OCI-LY1 (cell line): ENCODE measurements around the gene FBXW4.
A peak's percentile ranks its signal among the peaks of the same experiment; 100 is the strongest.

Source experiments
- H2AFZ ChIP-seq: fragments of 200-600 bp; sonication (generic), shearing (Covaris generic); 2 replicates; pipeline ENCODE4 v1.6.0; 2014; ENCODE audit warnings: antibody characterized with exemption, mild to moderate bottlenecking, low read length
- H3F3A ChIP-seq: fragments of 200-600 bp; sonication (generic), shearing (Covaris generic); 2 replicates; pipeline ENCODE4 v1.6.0; 2014; ENCODE audit warnings: mild to moderate bottlenecking, antibody characterized with exemption, low read length, moderate library complexity; ENCODE audit not compliant: insufficient read depth
- H3K27ac ChIP-seq: fragments of 200-600 bp; sonication (generic); 2 replicates; pipeline ENCODE4 v1.5.1; 2014; ENCODE audit warnings: low read length, mixed run types, mild to moderate bottlenecking, low read depth; ENCODE audit not compliant: poor library complexity, severe bottlenecking
- H3K27me3 ChIP-seq: fragments of 200-600 bp; sonication (generic); 2 replicates; pipeline ENCODE4 v1.6.0; 2014; ENCODE audit warnings: antibody characterized with exemption, mild to moderate bottlenecking, low read length, moderate library complexity; ENCODE audit not compliant: insufficient read depth
- H3K36me3 ChIP-seq: fragments of 200-600 bp; sonication (generic); 2 replicates; pipeline ENCODE4 v1.6.1; 2014; ENCODE audit warnings: mild to moderate bottlenecking, antibody characterized with exemption, low read length, moderate library complexity, mixed read lengths; ENCODE audit not compliant: insufficient read depth
- H3K4me1 ChIP-seq: fragments of 200-600 bp; sonication (generic); 2 replicates; pipeline ENCODE4 v1.5.1; 2014; ENCODE audit warnings: mild to moderate bottlenecking, low read length, moderate library complexity; ENCODE audit not compliant: insufficient read depth, severe bottlenecking
- H3K4me2 ChIP-seq: fragments of 200-600 bp; sonication (generic), shearing (Covaris generic); 2 replicates; pipeline ENCODE4 v1.6.1; 2014; ENCODE audit warnings: low read length
- H3K4me3 ChIP-seq: fragments of 200-600 bp; sonication (generic); 2 replicates; pipeline ENCODE4 v1.5.1; 2014; ENCODE audit warnings: low read length, low read depth, mild to moderate bottlenecking, mixed read lengths; ENCODE audit not compliant: poor library complexity, severe bottlenecking
- H3K79me2 ChIP-seq: fragments of 200-600 bp; shearing (Covaris generic); 2 replicates; pipeline ENCODE4 v1.6.1; 2016; ENCODE audit warnings: mixed run types, low read length, mixed read lengths; ENCODE audit not compliant: insufficient read depth
- H3K9ac ChIP-seq: fragments of 200-600 bp; sonication (generic), shearing (Covaris generic); 2 replicates; pipeline ENCODE4 v1.6.1; 2014; ENCODE audit warnings: mild to moderate bottlenecking, low read length, mixed read lengths
- H3K9me2 ChIP-seq: fragments of 200-600 bp; sonication (generic), shearing (Covaris generic); 2 replicates; pipeline ENCODE4 v1.6.1; 2014; ENCODE audit warnings: low read depth, mild to moderate bottlenecking, low read length, mixed read lengths
- H3K9me3 ChIP-seq: fragments of 200-600 bp; shearing (Covaris generic); 2 replicates; pipeline ENCODE4 v1.6.1; 2014; ENCODE audit warnings: low read length, mixed read lengths
- H4K20me1 ChIP-seq: fragments of 200-600 bp; sonication (generic), shearing (Covaris generic); 2 replicates; pipeline ENCODE4 v1.6.0; 2016; ENCODE audit warnings: mild to moderate bottlenecking, low read length; ENCODE audit not compliant: insufficient read depth
- CTCF ChIP-seq: fragments of 200-600 bp; sonication (generic), shearing (Covaris generic); IDR thresholded peaks from 2 replicates; pipeline ENCODE4 v1.5.1; 2017; ENCODE audit warnings: mild to moderate bottlenecking, antibody characterized with exemption, low read length, moderate library complexity, mixed read lengths
- EZH2 ChIP-seq: fragments of 200-600 bp; sonication (generic), shearing (Covaris generic); IDR thresholded peaks from 2 replicates; pipeline ENCODE4 v1.8.0; 2017; ENCODE audit warnings: borderline replicate concordance, mixed run types, mild to moderate bottlenecking, antibody characterized with exemption, low read length, moderate library complexity, mixed read lengths

The FBXW4 gene

DNA sequence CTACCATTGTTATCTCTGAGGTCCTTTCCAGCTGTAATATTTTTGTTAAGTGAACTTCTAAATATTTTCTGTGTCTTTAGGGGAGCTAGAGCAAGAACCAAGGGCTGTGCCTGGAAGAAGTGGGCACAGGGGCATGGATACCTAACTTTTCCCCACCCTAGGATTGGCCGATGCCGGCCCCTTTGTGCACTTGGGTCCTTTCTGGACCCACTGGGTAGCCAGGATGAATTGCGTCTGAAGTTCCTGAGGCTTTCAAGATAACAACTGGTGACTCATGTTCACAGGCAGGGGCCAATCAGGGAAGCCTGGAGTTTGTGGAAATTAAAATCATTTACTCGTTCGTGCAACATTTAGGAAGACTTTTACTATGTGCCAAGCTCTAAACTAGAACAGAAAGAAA is 106.1 kb downstream of the FBXW4 start:
- Histone ChIP-seq H3K9me2 (no peaks in the 10 kb centered on the region), H4K20me1 (no peaks in the 10 kb centered on the region), H3K9ac (peak overlapping the region; percentile 77; the same call in 1 of the 2 replicates), H3F3A (no peaks in the 10 kb centered on the region), H3K36me3 (peaks cover 4% of the 10 kb centered on the region; the same call in 1 of the 2 replicates), H3K9me3 (no peaks in the 10 kb centered on the region), H3K79me2 (no peaks in the 10 kb centered on the region), H3K27ac (no peak overlapping the region), H3K4me3 (peak overlapping the region; percentile 81), H3K4me2 (peak overlapping the region; percentile 72), H3K27me3 (no peaks in the 10 kb centered on the region), H2AFZ (no peak overlapping the region), H3K4me1 (peaks cover 17% of the 10 kb centered on the region)
- TF ChIP-seq EZH2 (no peak), CTCF (no peak)

DNA sequence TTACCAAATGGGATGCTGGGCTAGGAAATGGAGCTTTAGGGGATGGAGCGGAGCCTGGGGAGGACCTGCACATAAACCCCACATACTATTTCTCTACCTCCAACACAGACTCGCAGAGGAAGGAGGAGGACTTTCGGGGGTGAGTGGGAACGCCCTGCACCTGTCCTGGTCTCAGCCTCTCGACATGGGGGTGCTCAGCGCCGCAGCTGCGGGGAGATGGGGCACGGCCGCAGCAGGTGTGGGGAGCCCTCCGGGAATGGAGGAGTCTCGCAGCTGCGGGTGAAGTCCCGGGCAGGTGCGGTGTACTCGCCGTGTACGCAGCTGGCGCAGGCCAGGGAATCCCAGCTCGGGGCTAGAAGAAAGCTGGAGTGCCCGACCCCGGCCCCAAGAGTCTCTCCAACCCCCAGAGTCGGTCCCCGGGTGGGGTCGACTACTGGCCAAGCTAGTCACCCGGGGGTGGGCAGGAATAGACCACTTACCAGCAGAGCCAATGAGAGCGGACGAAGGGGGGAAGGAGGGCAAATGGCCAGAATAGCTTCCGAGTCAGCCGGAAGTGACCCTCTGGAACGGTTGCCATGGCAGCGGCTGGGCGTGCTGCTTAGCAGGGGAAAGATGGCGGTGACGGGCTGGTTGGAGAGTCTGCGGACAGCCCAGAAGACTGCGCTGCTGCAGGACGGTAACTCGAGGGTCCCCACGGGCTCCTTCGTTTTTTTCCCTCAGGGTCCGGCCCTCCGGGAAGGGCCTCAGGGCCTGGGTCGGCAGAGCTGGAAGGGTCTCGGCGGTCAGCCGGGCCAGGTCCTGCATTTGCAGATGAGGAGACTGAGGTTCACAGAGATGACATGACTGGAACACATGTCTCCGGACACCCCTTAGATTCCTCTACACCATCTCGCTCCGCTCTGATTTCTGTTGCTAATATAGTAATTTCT is 107.0 kb downstream of the FBXW4 start, which contains the start of the genes DPCD and POLL:
Gene DPCD, plus strand, starts transcription at position 597 of the 929 bp plus-strand sequence. Its CDS starts 16 bp downstream, at position 613.
Gene POLL, minus strand, starts transcription at position 533 of the 929 bp plus-strand sequence. CDS start 897 bp downstream, outside the sequence.
- Histone ChIP-seq H3K9me2 (no peaks in the 10 kb centered on the region), H3K4me2 (peak within 1 kb of the TSS; percentile 72), H3K4me3 (peak within 1 kb of the TSS; percentile 81), H3K79me2 (no peaks in the 10 kb centered on the region), H3F3A (no peaks in the 10 kb centered on the region), H3K27ac (no peak within 1 kb of the TSS), H3K36me3 (peaks cover 4% of the 10 kb centered on the region; the same call in 1 of the 2 replicates), H2AFZ (peak within 1 kb of the TSS; percentile 79; the same call in 1 of the 2 replicates), H3K9me3 (no peaks in the 10 kb centered on the region), H3K4me1 (peaks cover 17% of the 10 kb centered on the region), H3K9ac (peak within 1 kb of the TSS; percentile 77), H4K20me1 (no peaks in the 10 kb centered on the region), H3K27me3 (no peaks in the 10 kb centered on the region)
- TF ChIP-seq EZH2 (no peak), CTCF (no peak)

- H3K27me3 ChIP-seq: no peaks in the 10 kb centered on the region
- H3K4me1 ChIP-seq: peaks cover 17% of the 10 kb centered on the region
- no peak overlapping the region for H3K4me2 ChIP-seq
- H3K4me3 ChIP-seq: no peak overlapping the region
- H3K9me3 ChIP-seq: no peaks in the 10 kb centered on the region
- no peak overlapping the region for H2AFZ ChIP-seq
- H3K9ac ChIP-seq: no peak overlapping the region
- H3K27ac ChIP-seq: no peak overlapping the region
- no peaks in the 10 kb centered on the region for H4K20me1 ChIP-seq
- no peaks in the 10 kb centered on the region for H3F3A ChIP-seq
- peaks cover 4% of the 10 kb centered on the region; the same call in 1 of the 2 replicates for H3K36me3 ChIP-seq
- H3K9me2 ChIP-seq: no peaks in the 10 kb centered on the region
- H3K79me2 ChIP-seq: no peaks in the 10 kb centered on the region
- TF ChIP-seq CTCF (no peak), EZH2 (no peak)
Measured at GRCh38 chr10:101585841-101586240, 109.1 kb downstream of the FBXW4 start.
